H9 (cell line): Measurements from ENCODE around the gene SLC5A1. TPM values are rescaled to one million over a fixed set of nuclear protein-coding genes. Genes with fewer than 3 reads are reported as not detected.

ENCODE experiments used
- DNase-seq: peaks from one replicate; pipeline ENCODE4 v3.0.0-alpha.2; 2017
- H2AFZ ChIP-seq: one replicate; pipeline ENCODE4 v1.6.1; 2013; ENCODE audit warnings: mild to moderate bottlenecking, low read length, control low read depth, moderate library complexity
- H2AK5ac ChIP-seq: 2 replicates; pipeline ENCODE4 v1.6.1; 2013; ENCODE audit warnings: low read length, control low read depth, mixed read lengths; ENCODE audit not compliant: insufficient read length
- H2BK120ac ChIP-seq: one replicate; pipeline ENCODE4 v1.6.1; 2013; ENCODE audit warnings: low read depth, mild to moderate bottlenecking, low read length, control low read depth, inconsistent platforms; ENCODE audit not compliant: poor library complexity, severe bottlenecking
- H2BK12ac ChIP-seq: 2 replicates; pipeline ENCODE4 v1.6.1; 2013; ENCODE audit warnings: low read length, control low read depth, mixed read lengths, low read depth; ENCODE audit not compliant: insufficient read length
- H2BK15ac ChIP-seq: 2 replicates; pipeline ENCODE4 v1.6.1; 2013; ENCODE audit warnings: low read depth, low read length, control low read depth
- H2BK20ac ChIP-seq: one replicate; pipeline ENCODE4 v1.6.1; 2013; ENCODE audit warnings: low read depth, mild to moderate bottlenecking, low read length, control low read depth, inconsistent platforms; ENCODE audit not compliant: poor library complexity, severe bottlenecking
- H2BK5ac ChIP-seq: 2 replicates; pipeline ENCODE4 v1.6.1; 2013; ENCODE audit warnings: low read length, control low read depth, mixed read lengths; ENCODE audit not compliant: insufficient read length
- H3K14ac ChIP-seq: 2 replicates; pipeline ENCODE4 v1.6.1; 2013; ENCODE audit warnings: low read length, control low read depth; ENCODE audit not compliant: insufficient read depth
- H3K18ac ChIP-seq: 2 replicates; pipeline ENCODE4 v1.6.1; 2013; ENCODE audit warnings: low read depth, mild to moderate bottlenecking, mixed read lengths, low read length, control low read depth; ENCODE audit not compliant: insufficient read length
- H3K23ac ChIP-seq: 2 replicates; pipeline ENCODE4 v1.6.1; 2013; ENCODE audit warnings: low read length, control low read depth, mixed read lengths, low read depth; ENCODE audit not compliant: insufficient read length
- H3K23me2 ChIP-seq: 2 replicates; pipeline ENCODE4 v1.6.1; 2013; ENCODE audit warnings: low read depth, mild to moderate bottlenecking, mixed read lengths, low read length, control low read depth; ENCODE audit not compliant: insufficient read length, poor library complexity, severe bottlenecking
- H3K27ac ChIP-seq: 2 replicates; pipeline ENCODE4 v1.5.1; 2013; ENCODE audit warnings: low read length, control low read depth, mixed read lengths, low read depth; ENCODE audit not compliant: insufficient read length
- H3K27me3 ChIP-seq: 2 replicates; pipeline ENCODE4 v1.6.1; 2013; ENCODE audit warnings: low read length, control low read depth, inconsistent platforms; ENCODE audit not compliant: insufficient read depth
- H3K4ac ChIP-seq: 2 replicates; pipeline ENCODE4 v1.6.1; 2013; ENCODE audit warnings: low read depth, mild to moderate bottlenecking, control low read depth, inconsistent platforms, low read length, moderate library complexity
- H3K4me1 ChIP-seq: 2 replicates; pipeline ENCODE4 v1.6.1; 2013; ENCODE audit warnings: low read length, control low read depth, inconsistent platforms; ENCODE audit not compliant: insufficient read depth
- H3K4me2 ChIP-seq: 2 replicates; pipeline ENCODE4 v1.6.1; 2013; ENCODE audit warnings: low read length, control low read depth, mixed read lengths; ENCODE audit not compliant: insufficient read length, insufficient read depth
- H3K56ac ChIP-seq: 2 replicates; pipeline ENCODE4 v1.6.1; 2013; ENCODE audit warnings: low read depth, mild to moderate bottlenecking, mixed read lengths, low read length, control low read depth; ENCODE audit not compliant: insufficient read length
- H3K79me1 ChIP-seq: 2 replicates; pipeline ENCODE4 v1.6.1; 2013; ENCODE audit warnings: low read depth, mild to moderate bottlenecking, moderate library complexity, low read length, control low read depth, inconsistent platforms; ENCODE audit not compliant: insufficient read depth, poor library complexity, severe bottlenecking
- H3K79me2 ChIP-seq: 2 replicates; pipeline ENCODE4 v1.6.1; 2013; ENCODE audit warnings: low read length, control low read depth, inconsistent platforms; ENCODE audit not compliant: insufficient read depth
- H3K9ac ChIP-seq: 2 replicates; pipeline ENCODE4 v1.6.1; 2013; ENCODE audit warnings: low read length, control low read depth, mixed read lengths; ENCODE audit not compliant: insufficient read length; ENCODE audit errors: extremely low read depth
- H3K9me3 ChIP-seq: one replicate; pipeline ENCODE4 v1.6.1; 2013; ENCODE audit warnings: low read depth, low read length, inconsistent platforms; ENCODE audit not compliant: control insufficient read depth
- H3T11ph ChIP-seq: one replicate; pipeline ENCODE4 v1.6.1; 2013; ENCODE audit warnings: mild to moderate bottlenecking, low read length, control low read depth, inconsistent platforms
- H4K20me1 ChIP-seq: one replicate; pipeline ENCODE4 v1.6.1; 2013; ENCODE audit not compliant: control insufficient read depth, insufficient read length, insufficient read depth
- H4K5ac ChIP-seq: 2 replicates; pipeline ENCODE4 v1.6.1; 2013; ENCODE audit warnings: low read depth, mild to moderate bottlenecking, mixed read lengths, low read length, control low read depth; ENCODE audit not compliant: insufficient read length
- H4K8ac ChIP-seq: replicated peaks from 2 replicates; pipeline ENCODE4 v1.6.1; 2013; ENCODE audit warnings: low read length, control low read depth, mixed read lengths, low read depth; ENCODE audit not compliant: insufficient read length
- H4K91ac ChIP-seq: 2 replicates; pipeline ENCODE4 v1.6.1; 2013; ENCODE audit warnings: low read depth, mild to moderate bottlenecking, moderate library complexity, mixed read lengths, low read length, control low read depth; ENCODE audit not compliant: insufficient read length
- H3K27ac Mint-ChIP-seq, 3 experiments: 2 replicates in 2 of 3; 3 replicates in 1 of 3; pipeline ENCODE4 v1.8.0; 2020 to 2021; ENCODE audit warnings: mixed read lengths in 3 of 3, mild to moderate bottlenecking in 1 of 3, moderate library complexity in 1 of 3
- H3K27me3 Mint-ChIP-seq: 2 replicates; pipeline ENCODE4 v1.8.0; 2021; ENCODE audit warnings: low read depth, mild to moderate bottlenecking, moderate library complexity, mixed read lengths
- H3K36me3 Mint-ChIP-seq, 3 experiments: 2 replicates in 2 of 3; 3 replicates in 1 of 3; pipeline ENCODE4 v1.8.0; 2020 to 2021; ENCODE audit warnings: low read depth in 3 of 3, mixed read lengths in 3 of 3; ENCODE audit not compliant: insufficient read depth in 1 of 3
- H3K4me1 Mint-ChIP-seq, 2 experiments: 2 replicates each; pipeline ENCODE4 v1.8.0; 2020; ENCODE audit warnings: mixed read lengths in 2 of 2
- H3K4me3 Mint-ChIP-seq, 2 experiments: 2 replicates in 1 of 2; 3 replicates in 1 of 2; pipeline ENCODE4 v1.8.0; 2020 to 2021; ENCODE audit warnings: mild to moderate bottlenecking in 2 of 2, mixed read lengths in 2 of 2, moderate library complexity in 1 of 2
- H3K9me3 Mint-ChIP-seq, 2 experiments: 2 replicates in 1 of 2; 3 replicates in 1 of 2; pipeline ENCODE4 v1.8.0; 2020; ENCODE audit warnings: mild to moderate bottlenecking in 2 of 2, mixed read lengths in 2 of 2, moderate library complexity in 1 of 2
- CTCF ChIP-seq: fragments of 200-600 bp; sonication (generic); conservative IDR thresholded peaks from 3 replicates; pipeline ENCODE4 v1.8.0; 2021; ENCODE audit warnings: antibody characterized with exemption, mild to moderate bottlenecking
- total RNA-seq: library from RNA; stranded (reverse); gene quantifications from 2 replicates; pipeline ENCODE4 v1.2.1, GENCODE V29; 2021

The SLC5A1 gene
- total RNA-seq, 1 experiment from 2014 or later = not detected

DNA sequence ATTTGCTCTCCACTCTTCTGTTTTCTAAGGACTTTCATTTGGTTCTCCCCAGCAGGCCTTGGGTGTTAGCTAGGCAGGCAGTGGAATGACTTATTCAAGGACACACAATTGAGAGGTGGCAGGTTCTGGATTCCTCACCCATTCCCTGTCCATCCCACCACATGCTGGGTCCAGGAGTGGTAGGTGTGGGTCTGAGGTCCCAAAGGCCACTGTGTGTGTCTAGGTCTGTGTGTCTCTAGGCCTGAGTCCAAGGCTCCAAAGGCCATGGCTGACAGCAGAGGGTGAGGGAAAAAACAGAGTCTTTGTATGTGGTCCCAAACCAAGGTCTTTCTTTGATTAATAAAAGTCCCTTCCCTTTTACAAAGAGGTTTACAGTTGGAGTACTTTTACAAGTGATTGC, 40.8 kb downstream of the SLC5A1 start:
- TF ChIP-seq CTCF = no peak
- Mint-ChIP-seq H3K27ac (no peak overlapping the region), H3K4me1 (peaks cover 3 to 7% of the 10 kb centered on the region in 2 experiments; a peak in 2 of 4 replicates), H3K4me3 (no peak overlapping the region), H3K27me3 (peaks cover 50% of the 10 kb centered on the region), H3K36me3 (no peaks in the 10 kb centered on the region), H3K9me3 (no peaks in the 10 kb centered on the region; a peak in 1 of 5 replicates)
- H3K56ac ChIP-seq = no peak overlapping the region
- no peak overlapping the region for H3K27ac ChIP-seq
- H2BK15ac ChIP-seq = no peak overlapping the region
- H3K27me3 ChIP-seq = no peaks in the 10 kb centered on the region
- no peak overlapping the region for H3K4me2 ChIP-seq
- no peak overlapping the region for H3K4ac ChIP-seq
- no peaks in the 10 kb centered on the region for H4K20me1 ChIP-seq
- H3K18ac ChIP-seq = no peak overlapping the region
- no peaks in the 10 kb centered on the region for H3K4me1 ChIP-seq
- no peak overlapping the region for H2AK5ac ChIP-seq
- H2BK5ac ChIP-seq = no peak overlapping the region
- no peak overlapping the region for H3T11ph ChIP-seq
- H2BK20ac ChIP-seq = no peak overlapping the region
- H3K79me1 ChIP-seq = no peaks in the 10 kb centered on the region
- H3K9me3 ChIP-seq = no peaks in the 10 kb centered on the region
- no peak overlapping the region for H3K23ac ChIP-seq
- H3K79me2 ChIP-seq = no peaks in the 10 kb centered on the region
- no peak overlapping the region for H4K8ac ChIP-seq
- no peak overlapping the region for H2BK120ac ChIP-seq
- H4K91ac ChIP-seq = no peak overlapping the region
- H3K23me2 ChIP-seq = no peaks in the 10 kb centered on the region
- H2BK12ac ChIP-seq = no peak overlapping the region
- no peak for DNase-seq
- H3K9ac ChIP-seq = no peak overlapping the region
- H4K5ac ChIP-seq = no peak overlapping the region
- H3K14ac ChIP-seq = no peak overlapping the region
- no peak overlapping the region for H2AFZ ChIP-seq
